CD14-positive monocyte (primary cell): Measurements from ENCODE around the gene PLXNC1. TPM values are rescaled to one million over a fixed set of nuclear protein-coding genes. Genes with fewer than 3 reads are reported as not detected.

ENCODE experiments used
- DNase-seq, 3 donors: peaks; one replicate each; pipeline ENCODE4 v3.0.0-alpha.2; 2011 to 2022
- H2AFZ ChIP-seq: 2 replicates; pipeline ENCODE4 v1.6.0; 2012; ENCODE audit warnings: mild to moderate bottlenecking, low read depth, low read length, inconsistent platforms; ENCODE audit not compliant: insufficient read depth, poor library complexity, severe bottlenecking
- H3K27ac ChIP-seq, 2 donors: 1 replicate in 1 of 2; 2 replicates in 1 of 2; pipeline ENCODE4 v1.5.1; 2012 to 2013; ENCODE audit warnings: low read length in 2 of 2, control low read depth in 1 of 2, inconsistent platforms in 1 of 2, low read depth in 1 of 2, mild to moderate bottlenecking in 1 of 2
- H3K27me3 ChIP-seq, 2 donors: one replicate each; pipeline versions ENCODE4 v1.6.0 to v1.6.1; 2011 to 2013; ENCODE audit warnings: low read length in 2 of 2; ENCODE audit not compliant: control insufficient read depth in 2 of 2, insufficient read depth in 2 of 2
- H3K36me3 ChIP-seq, 2 donors: replicated peaks in 1 of 2; 1 replicate in 1 of 2; 2 replicates in 1 of 2; pipeline versions ENCODE4 v1.5.1 to v1.6.1; 2012 to 2013; ENCODE audit warnings: low read length in 2 of 2, control low read depth in 1 of 2, inconsistent platforms in 1 of 2, mild to moderate bottlenecking in 1 of 2; ENCODE audit not compliant: insufficient read depth in 2 of 2, control insufficient read depth in 1 of 2
- H3K4me1 ChIP-seq, 2 donors: 1 replicate in 1 of 2; 2 replicates in 1 of 2; pipeline versions ENCODE4 v1.5.1 to v1.6.1; 2012 to 2013; ENCODE audit warnings: low read length in 2 of 2, control low read depth in 1 of 2, inconsistent platforms in 1 of 2, mild to moderate bottlenecking in 1 of 2, moderate library complexity in 1 of 2; ENCODE audit not compliant: insufficient read depth in 2 of 2, control insufficient read depth in 1 of 2
- H3K4me2 ChIP-seq: replicated peaks from 2 replicates; pipeline ENCODE3; 2012; ENCODE audit warnings: low read length, moderate library complexity, mild to moderate bottlenecking; ENCODE audit not compliant: poor library complexity, severe bottlenecking; ENCODE audit errors: extremely low read depth
- H3K4me3 ChIP-seq, 3 experiments: fragments of 200-600 bp in 1 of 3; sonication (generic) in 1 of 3; replicated peaks in 1 of 3; 1 replicate in 2 of 3; 2 replicates in 1 of 3; pipeline ENCODE4 v1.5.1; 2011 to 2013; ENCODE audit warnings: low read length in 3 of 3, mild to moderate bottlenecking in 3 of 3, control low read depth in 2 of 3, low read depth in 2 of 3, inconsistent platforms in 1 of 3, moderate library complexity in 1 of 3
- H3K79me2 ChIP-seq: 2 replicates; pipeline ENCODE4 v1.6.0; 2012; ENCODE audit warnings: mild to moderate bottlenecking, control low read depth, inconsistent platforms, low read length, moderate library complexity; ENCODE audit not compliant: insufficient read depth
- H3K9ac ChIP-seq: 2 replicates; pipeline ENCODE4 v1.6.0; 2017; ENCODE audit warnings: low read length, mild to moderate bottlenecking; ENCODE audit not compliant: insufficient read depth, poor library complexity, severe bottlenecking
- H3K9me3 ChIP-seq, 2 donors: replicated peaks in 1 of 2; 1 replicate in 1 of 2; 2 replicates in 1 of 2; pipeline versions ENCODE4 v1.5.1 to v1.6.1; 2012 to 2013; ENCODE audit warnings: low read length in 2 of 2, control low read depth in 1 of 2; ENCODE audit not compliant: control insufficient read depth in 1 of 2, insufficient read depth in 1 of 2
- H4K20me1 ChIP-seq: 2 replicates; pipeline ENCODE4 v1.6.0; 2012; ENCODE audit warnings: mild to moderate bottlenecking, low read length, control low read depth, moderate library complexity; ENCODE audit not compliant: insufficient read depth
- H3K27ac Mint-ChIP-seq, 7 donors: one replicate each; pipeline ENCODE4 v1.8.0; 2020; ENCODE audit warnings: mild to moderate bottlenecking in 7 of 7, mixed read lengths in 7 of 7, moderate library complexity in 6 of 7, inconsistent platforms in 2 of 7
- H3K27me3 Mint-ChIP-seq, 3 donors: one replicate each; pipeline ENCODE4 v1.8.0; 2021 to 2022; ENCODE audit warnings: low read depth in 3 of 3, mild to moderate bottlenecking in 3 of 3, mixed read lengths in 3 of 3, moderate library complexity in 3 of 3, inconsistent platforms in 1 of 3
- H3K36me3 Mint-ChIP-seq, 2 donors: one replicate each; pipeline ENCODE4 v1.8.0; 2020; ENCODE audit warnings: mixed read lengths in 2 of 2, inconsistent platforms in 1 of 2, mild to moderate bottlenecking in 1 of 2
- H3K4me1 Mint-ChIP-seq: one replicate; pipeline ENCODE4 v1.8.0; 2020; ENCODE audit warnings: mild to moderate bottlenecking, mixed read lengths
- H3K4me3 Mint-ChIP-seq, 2 donors: one replicate each; pipeline ENCODE4 v1.8.0; 2020; ENCODE audit warnings: mild to moderate bottlenecking in 2 of 2, mixed read lengths in 2 of 2, moderate library complexity in 1 of 2
- H3K9me3 Mint-ChIP-seq, 7 donors: one replicate each; pipeline ENCODE4 v1.8.0; 2020 to 2022; ENCODE audit warnings: mixed read lengths in 7 of 7, mild to moderate bottlenecking in 6 of 7, moderate library complexity in 6 of 7, inconsistent platforms in 2 of 7
- CTCF ChIP-seq: fragments of 200-600 bp; IDR thresholded peaks from one replicate; pipeline ENCODE4 v1.8.0; 2022; ENCODE audit warnings: antibody characterized with exemption, mild to moderate bottlenecking
- WGBS: methylation state at CpG from one replicate; pipeline ENCODE4 v1.1.5; 2013; ENCODE audit warnings: missing lambda C conversion rate; ENCODE audit not compliant: insufficient coverage; 5-methylcytosine and 5-hydroxymethylcytosine counted together
- intact Hi-C, 2 donors: fragments of 100-400 bp; cut with micrococcal nuclease; formaldehyde crosslinking; loops; one replicate each; pipeline versions ENCODE4 v1.15.0 to v1.15.1; 2023
- polyA plus RNA-seq, 3 donors: library from polyadenylated mRNA; depleted of rRNA in 1 of 3; unstranded in 2 of 3; stranded (reverse) in 1 of 3; fragments of 300-500 nt in 2 of 3; fragments of >200 nt in 1 of 3; fragmentation: Illumina TruSeq in 2 of 3; gene quantifications; 1 replicate in 2 of 3; 2 replicates in 1 of 3; pipeline ENCODE4 v1.2.3, GENCODE V29; 2012 to 2021

PLXNC1 gene
- polyA plus RNA-seq, 3 donors, result 14.3 to 35.2 (median 15.4) TPM

DNA sequence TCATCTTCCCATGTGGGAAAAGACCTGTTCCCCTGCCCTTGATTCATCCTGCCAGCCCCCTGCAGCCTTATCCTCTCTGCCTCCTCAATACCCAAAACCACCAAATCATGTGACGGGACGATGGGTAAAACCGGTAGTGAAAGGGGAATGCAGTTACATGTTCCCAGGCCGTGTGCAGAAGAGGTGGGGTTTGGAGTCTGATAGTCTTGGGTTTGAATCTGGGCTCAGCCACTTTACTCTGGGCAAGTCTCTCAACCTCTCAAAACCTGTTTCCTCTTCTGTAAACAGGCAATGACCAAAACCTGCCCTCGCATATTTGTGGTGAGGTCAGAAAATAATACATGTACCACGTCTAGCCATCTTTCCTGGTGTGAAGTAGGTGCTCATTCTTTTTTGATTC is 123.0 kb downstream of the PLXNC1 start:
- Histone ChIP-seq H3K4me2 (no peak overlapping the region), H3K27me3 (no peaks in the 10 kb centered on the region), H3K27ac (peak overlapping the region in 1 of 2 donors; percentile 30), H3K4me3 (no peak overlapping the region), H3K4me1 (peaks cover 30 to 40% of the 10 kb centered on the region in 2 donors), H3K36me3 (peaks cover 27 to 61% of the 10 kb centered on the region in 2 donors), H3K9me3 (no peaks in the 10 kb centered on the region), H3K79me2 (no peaks in the 10 kb centered on the region), H2AFZ (no peak overlapping the region), H3K9ac (no peak overlapping the region), H4K20me1 (no peaks in the 10 kb centered on the region)
- Mint-ChIP-seq H3K27ac (peak overlapping the region in 5 of 7 donors; percentile 19 to 87 (median 32)), H3K27me3 (no peaks in the 10 kb centered on the region), H3K4me3 (no peak overlapping the region), H3K9me3 (no peaks in the 10 kb centered on the region), H3K36me3 (peaks cover 58 to 75% of the 10 kb centered on the region in 2 donors), H3K4me1 (peaks cover 43% of the 10 kb centered on the region)
- TF ChIP-seq CTCF, result no peak
- intact Hi-C loops, result no loop called here
- WGBS, result no CpG with 5 or more reads among the region's 6 CpGs
- peak in 1 of 3 donors; percentile 17 for DNase-seq

DNA sequence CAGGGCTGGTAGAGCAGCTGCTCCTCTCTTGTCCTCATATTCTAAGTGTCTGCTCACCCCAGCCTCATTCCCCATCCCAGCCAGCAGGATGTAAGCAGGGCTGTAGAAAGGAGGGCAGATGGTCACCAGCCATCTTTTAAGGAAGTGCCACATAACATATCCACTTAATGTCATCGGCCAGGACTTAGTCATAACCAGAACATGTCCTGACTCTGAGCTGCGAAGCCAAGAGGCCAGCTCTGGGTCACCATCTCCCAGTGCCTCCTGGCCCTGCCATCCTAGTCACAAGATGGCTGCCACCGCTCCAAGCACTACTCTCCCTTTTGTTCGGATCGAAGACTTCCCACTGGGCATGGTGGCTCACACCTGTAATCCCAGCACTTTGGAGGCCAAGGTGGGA is 123.9 kb downstream of the PLXNC1 start:
- Histone ChIP-seq H3K27ac (peak overlapping the region in 1 of 2 donors; percentile 30), H3K9me3 (no peaks in the 10 kb centered on the region), H3K9ac (no peak overlapping the region), H3K4me2 (no peak overlapping the region), H3K4me3 (no peak overlapping the region), H3K4me1 (peaks cover 20 to 31% of the 10 kb centered on the region in 2 donors), H4K20me1 (peaks cover under 1% of the 10 kb centered on the region), H3K79me2 (no peaks in the 10 kb centered on the region), H2AFZ (no peak overlapping the region), H3K27me3 (no peaks in the 10 kb centered on the region), H3K36me3 (peaks cover 32 to 71% of the 10 kb centered on the region in 2 donors)
- H3K27ac Mint-ChIP-seq, result peak overlapping the region in 3 of 7 donors; percentile 18 to 87 (median 19)
- no peaks in the 10 kb centered on the region for H3K27me3 Mint-ChIP-seq
- WGBS, result 71% methylated on average over 5 of the region's 5 CpGs
- DNase-seq, result peak; percentile 18 to 58 (median 38)
- no peaks in the 10 kb centered on the region for H3K9me3 Mint-ChIP-seq
- intact Hi-C loops, result no loop called here
- peaks cover 65 to 84% of the 10 kb centered on the region in 2 donors for H3K36me3 Mint-ChIP-seq
- peaks cover 33% of the 10 kb centered on the region for H3K4me1 Mint-ChIP-seq
- H3K4me3 Mint-ChIP-seq, result no peak overlapping the region
- TF ChIP-seq CTCF, result no peak
